Neural progenitor cell (in vitro differentiated cells): ENCODE results near the gene MMEL1.
"Not testable (repeated sequence)": the region's sequence is repeated elsewhere in the genome, so short reads cannot be mapped to it uniquely, and the experiment has no call there.

Experiments used
- CTCF ChIP-seq: fragments of 200-600 bp; sonication (generic); IDR thresholded peaks from 2 replicates; pipeline ENCODE4 v1.5.1; 2017; ENCODE audit warnings: antibody characterized with exemption, mild to moderate bottlenecking
- EZH2phosphoT487 ChIP-seq: fragments of 200-600 bp; sonication (generic); IDR thresholded peaks from 2 replicates; pipeline ENCODE4 v1.6.1; 2017; ENCODE audit warnings: antibody characterized with exemption

GRCh38 chr1:2569703-2570102 is 63.1 kb downstream of the MMEL1 start:
- TF ChIP-seq CTCF, EZH2phosphoT487: not testable (repeated sequence)
